ENCODE measurements around the gene CNTNAP2.

Gene CNTNAP2

GRCh38 chr7:147805996-147806576 lies 1689.5 kb downstream of the CNTNAP2 start:
- Histone ChIP-seq H3K9ac (ENCODE audit: low read length) (no peak overlapping the region), H3K14ac (ENCODE audit: low read length) (no peak overlapping the region), H3K23ac (ENCODE audit: low read length) (no peak overlapping the region), H3K27me3 (ENCODE audit: insufficient read depth, low read length) (no peaks in the 10 kb centered on the region), H3K36me3 (ENCODE audit: control insufficient read depth in 1 of 2, insufficient read depth in 2 of 2, low read length in 2 of 2) (no peaks in the 10 kb centered on the region), H3K79me1 (ENCODE audit: low read length) (no peaks in the 10 kb centered on the region), H4K8ac (ENCODE audit: low read depth, low read length) (no peak overlapping the region), H4K91ac (ENCODE audit: low read depth, low read length) (no peak overlapping the region), H2BK120ac (ENCODE audit: insufficient read depth, low read length, poor library complexity) (no peak overlapping the region), H2AFZ (ENCODE audit: insufficient read depth, low read length, poor library complexity) (no peak overlapping the region), H3K4ac (ENCODE audit: low read depth, low read length) (no peak overlapping the region), H3K4me3 (ENCODE audit: low read depth, low read length) (no peak overlapping the region), H3K4me2 (ENCODE audit: low read length) (no peak overlapping the region), H4K12ac (ENCODE audit: low read depth, low read length) (no peak overlapping the region), H2AK5ac (ENCODE audit: low read length) (no peak overlapping the region), H2BK12ac (ENCODE audit: low read length) (no peak overlapping the region), H3K18ac (ENCODE audit: low read length) (no peak overlapping the region), H2BK5ac (ENCODE audit: low read depth, low read length, poor library complexity) (no peak overlapping the region), H3K9me3 (ENCODE audit: insufficient read depth, low read depth, low read length) (no peaks in the 10 kb centered on the region), H3K4me1 (ENCODE audit: control insufficient read depth in 1 of 2, insufficient read depth in 2 of 2, low read length in 2 of 2) (no peaks in the 10 kb centered on the region), H3K27ac (ENCODE audit: low read depth, low read length) (no peak overlapping the region), H3K79me2 (ENCODE audit: control insufficient read depth, insufficient read depth, low read length, poor library complexity) (no peaks in the 10 kb centered on the region)
- DNase-seq: no peak

- Histone ChIP-seq H2BK5ac (ENCODE audit: low read depth, low read length, poor library complexity) (no peak overlapping the region), H2BK12ac (ENCODE audit: low read length) (no peak overlapping the region), H3K36me3 (ENCODE audit: control insufficient read depth in 1 of 2, insufficient read depth in 2 of 2, low read length in 2 of 2) (no peaks in the 10 kb centered on the region), H3K9me3 (ENCODE audit: insufficient read depth, low read depth, low read length) (no peaks in the 10 kb centered on the region), H3K79me2 (ENCODE audit: control insufficient read depth, insufficient read depth, low read length, poor library complexity) (no peaks in the 10 kb centered on the region), H3K4ac (ENCODE audit: low read depth, low read length) (no peak overlapping the region), H3K27ac (ENCODE audit: low read depth, low read length) (no peak overlapping the region), H2BK120ac (ENCODE audit: insufficient read depth, low read length, poor library complexity) (no peak overlapping the region), H3K4me3 (ENCODE audit: low read depth, low read length) (no peak overlapping the region), H2AFZ (ENCODE audit: insufficient read depth, low read length, poor library complexity) (no peak overlapping the region), H4K8ac (ENCODE audit: low read depth, low read length) (no peak overlapping the region), H3K4me2 (ENCODE audit: low read length) (no peak overlapping the region), H3K18ac (ENCODE audit: low read length) (no peak overlapping the region), H3K27me3 (ENCODE audit: insufficient read depth, low read length) (no peaks in the 10 kb centered on the region), H3K23ac (ENCODE audit: low read length) (no peak overlapping the region), H4K12ac (ENCODE audit: low read depth, low read length) (no peak overlapping the region), H3K79me1 (ENCODE audit: low read length) (no peaks in the 10 kb centered on the region), H3K9ac (ENCODE audit: low read length) (no peak overlapping the region), H4K91ac (ENCODE audit: low read depth, low read length) (no peak overlapping the region), H3K4me1 (ENCODE audit: control insufficient read depth in 1 of 2, insufficient read depth in 2 of 2, low read length in 2 of 2) (no peaks in the 10 kb centered on the region), H2AK5ac (ENCODE audit: low read length) (no peak overlapping the region), H3K14ac (ENCODE audit: low read length) (no peak overlapping the region)
- DNase-seq: no peak
- WGBS (ENCODE audit: extremely low coverage, insufficient coverage, insufficient read length): no CpG with 5 or more reads among the region's 3 CpGs
Measured at GRCh38 chr7:147809786-147810185, 1693.2 kb downstream of the CNTNAP2 start.

GRCh38 chr7:147810269-147810668 lies 1693.7 kb downstream of the CNTNAP2 start:
- no peaks in the 10 kb centered on the region for H3K27me3 ChIP-seq (ENCODE audit: insufficient read depth, low read length)
- no peaks in the 10 kb centered on the region for H3K79me1 ChIP-seq (ENCODE audit: low read length)
- H3K4me2 ChIP-seq (ENCODE audit: low read length): no peak overlapping the region
- no peaks in the 10 kb centered on the region for H3K4me1 ChIP-seq (ENCODE audit: control insufficient read depth in 1 of 2, insufficient read depth in 2 of 2, low read length in 2 of 2)
- no peak for DNase-seq
- H3K36me3 ChIP-seq (ENCODE audit: control insufficient read depth in 1 of 2, insufficient read depth in 2 of 2, low read length in 2 of 2): no peaks in the 10 kb centered on the region
- H3K18ac ChIP-seq (ENCODE audit: low read length): no peak overlapping the region
- no peak overlapping the region for H2BK120ac ChIP-seq (ENCODE audit: insufficient read depth, low read length, poor library complexity)
- H2AFZ ChIP-seq (ENCODE audit: insufficient read depth, low read length, poor library complexity): no peak overlapping the region
- H4K12ac ChIP-seq (ENCODE audit: low read depth, low read length): no peak overlapping the region
- H4K8ac ChIP-seq (ENCODE audit: low read depth, low read length): no peak overlapping the region
- no peak overlapping the region for H2AK5ac ChIP-seq (ENCODE audit: low read length)
- no peaks in the 10 kb centered on the region for H3K79me2 ChIP-seq (ENCODE audit: control insufficient read depth, insufficient read depth, low read length, poor library complexity)
- no peak overlapping the region for H3K23ac ChIP-seq (ENCODE audit: low read length)
- H3K4ac ChIP-seq (ENCODE audit: low read depth, low read length): no peak overlapping the region
- no peaks in the 10 kb centered on the region for H3K9me3 ChIP-seq (ENCODE audit: insufficient read depth, low read depth, low read length)
- no peak overlapping the region for H3K4me3 ChIP-seq (ENCODE audit: low read depth, low read length)
- H3K14ac ChIP-seq (ENCODE audit: low read length): no peak overlapping the region
- no peak overlapping the region for H3K9ac ChIP-seq (ENCODE audit: low read length)
- no peak overlapping the region for H3K27ac ChIP-seq (ENCODE audit: low read depth, low read length)
- H4K91ac ChIP-seq (ENCODE audit: low read depth, low read length): no peak overlapping the region
- H2BK12ac ChIP-seq (ENCODE audit: low read length): no peak overlapping the region
- no peak overlapping the region for H2BK5ac ChIP-seq (ENCODE audit: low read depth, low read length, poor library complexity)

GRCh38 chr7:147811923-147812322 lies 1695.3 kb downstream of the CNTNAP2 start:
- no peak overlapping the region for H2AFZ ChIP-seq (ENCODE audit: insufficient read depth, low read length, poor library complexity)
- no peaks in the 10 kb centered on the region for H3K79me2 ChIP-seq (ENCODE audit: control insufficient read depth, insufficient read depth, low read length, poor library complexity)
- H3K14ac ChIP-seq (ENCODE audit: low read length): no peak overlapping the region
- H2BK120ac ChIP-seq (ENCODE audit: insufficient read depth, low read length, poor library complexity): no peak overlapping the region
- H2BK5ac ChIP-seq (ENCODE audit: low read depth, low read length, poor library complexity): no peak overlapping the region
- H3K27ac ChIP-seq (ENCODE audit: low read depth, low read length): no peak overlapping the region
- H4K91ac ChIP-seq (ENCODE audit: low read depth, low read length): no peak overlapping the region
- H3K27me3 ChIP-seq (ENCODE audit: insufficient read depth, low read length): no peaks in the 10 kb centered on the region
- no peaks in the 10 kb centered on the region for H3K36me3 ChIP-seq (ENCODE audit: control insufficient read depth in 1 of 2, insufficient read depth in 2 of 2, low read length in 2 of 2)
- H2BK12ac ChIP-seq (ENCODE audit: low read length): no peak overlapping the region
- H3K9me3 ChIP-seq (ENCODE audit: insufficient read depth, low read depth, low read length): no peaks in the 10 kb centered on the region
- WGBS (ENCODE audit: extremely low coverage, insufficient coverage, insufficient read length): no CpG with 5 or more reads among the region's 5 CpGs
- H4K8ac ChIP-seq (ENCODE audit: low read depth, low read length): no peak overlapping the region
- no peak for DNase-seq
- H3K4me1 ChIP-seq (ENCODE audit: control insufficient read depth in 1 of 2, insufficient read depth in 2 of 2, low read length in 2 of 2): no peaks in the 10 kb centered on the region
- no peak overlapping the region for H3K23ac ChIP-seq (ENCODE audit: low read length)
- no peak overlapping the region for H3K4me2 ChIP-seq (ENCODE audit: low read length)
- H4K12ac ChIP-seq (ENCODE audit: low read depth, low read length): no peak overlapping the region
- no peak overlapping the region for H3K4me3 ChIP-seq (ENCODE audit: low read depth, low read length)
- no peak overlapping the region for H3K9ac ChIP-seq (ENCODE audit: low read length)
- H2AK5ac ChIP-seq (ENCODE audit: low read length): no peak overlapping the region
- no peak overlapping the region for H3K18ac ChIP-seq (ENCODE audit: low read length)
- H3K79me1 ChIP-seq (ENCODE audit: low read length): no peaks in the 10 kb centered on the region
- no peak overlapping the region for H3K4ac ChIP-seq (ENCODE audit: low read depth, low read length)
